GM18909 (cell line): ENCODE results near the gene POLR1H.
A peak's percentile ranks its signal among the peaks of the same experiment; 100 is the strongest.

Experiments used
- ATAC-seq: cut with Tn5 transposase; IDR thresholded peaks from one replicate; pipeline ENCODE4 v1.9.1; 2021; ENCODE audit warnings: mild to moderate bottlenecking; ENCODE audit not compliant: unreplicated experiment, poor library complexity

The POLR1H gene

DNA sequence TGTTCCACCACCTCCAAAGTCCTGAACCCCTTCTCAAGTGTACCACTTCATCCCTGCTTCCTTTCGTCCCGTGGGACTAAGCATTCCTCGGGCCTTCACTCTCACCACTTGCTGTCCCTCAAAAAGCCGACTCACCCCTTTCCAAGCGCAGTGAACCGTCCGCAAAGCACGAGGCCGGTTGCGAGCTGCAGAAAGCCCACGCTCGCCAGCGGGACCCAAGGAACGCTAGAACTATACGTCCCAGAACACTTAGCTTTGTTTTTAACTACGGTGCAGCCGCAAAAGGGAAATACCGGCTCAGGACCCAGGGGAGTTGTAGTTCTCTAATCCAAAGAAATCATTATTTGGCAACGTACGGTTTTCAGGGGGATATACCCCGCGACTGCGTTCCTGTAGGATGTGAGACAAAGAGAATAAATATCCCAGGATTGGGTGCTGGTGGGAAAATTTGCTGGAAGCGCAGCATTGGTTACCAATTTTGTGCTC, 416 bp upstream of the POLR1H start:
- peak; percentile 3 for ATAC-seq

DNA sequence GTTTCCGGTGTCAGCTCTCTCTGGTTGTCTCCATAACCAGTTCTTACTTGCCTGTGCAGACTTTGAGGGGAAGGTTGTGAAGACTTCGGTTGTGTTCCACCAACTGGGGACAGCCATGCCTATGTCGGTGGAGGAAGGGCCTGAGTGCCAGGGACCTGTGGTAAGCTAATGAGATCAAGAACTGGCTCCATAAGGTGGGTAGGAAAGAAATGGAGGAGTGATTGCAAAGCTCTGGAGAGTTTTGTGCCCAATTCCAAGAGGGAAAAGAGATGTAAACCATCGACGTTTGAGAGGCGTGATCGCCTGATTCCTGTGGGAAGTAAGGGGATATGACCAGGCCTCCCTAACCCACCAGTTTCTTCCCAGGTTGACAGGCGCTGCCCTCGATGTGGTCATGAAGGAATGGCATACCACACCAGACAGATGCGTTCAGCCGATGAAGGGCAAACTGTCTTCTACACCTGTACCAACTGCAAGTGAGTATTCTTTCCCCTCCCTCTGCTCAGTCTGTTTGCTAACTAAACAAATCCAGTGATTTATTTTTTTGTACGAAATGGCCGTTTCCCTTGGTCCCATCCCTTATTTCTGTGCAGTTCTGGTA, 893 bp downstream of the POLR1H start:
- no peak for ATAC-seq

DNA sequence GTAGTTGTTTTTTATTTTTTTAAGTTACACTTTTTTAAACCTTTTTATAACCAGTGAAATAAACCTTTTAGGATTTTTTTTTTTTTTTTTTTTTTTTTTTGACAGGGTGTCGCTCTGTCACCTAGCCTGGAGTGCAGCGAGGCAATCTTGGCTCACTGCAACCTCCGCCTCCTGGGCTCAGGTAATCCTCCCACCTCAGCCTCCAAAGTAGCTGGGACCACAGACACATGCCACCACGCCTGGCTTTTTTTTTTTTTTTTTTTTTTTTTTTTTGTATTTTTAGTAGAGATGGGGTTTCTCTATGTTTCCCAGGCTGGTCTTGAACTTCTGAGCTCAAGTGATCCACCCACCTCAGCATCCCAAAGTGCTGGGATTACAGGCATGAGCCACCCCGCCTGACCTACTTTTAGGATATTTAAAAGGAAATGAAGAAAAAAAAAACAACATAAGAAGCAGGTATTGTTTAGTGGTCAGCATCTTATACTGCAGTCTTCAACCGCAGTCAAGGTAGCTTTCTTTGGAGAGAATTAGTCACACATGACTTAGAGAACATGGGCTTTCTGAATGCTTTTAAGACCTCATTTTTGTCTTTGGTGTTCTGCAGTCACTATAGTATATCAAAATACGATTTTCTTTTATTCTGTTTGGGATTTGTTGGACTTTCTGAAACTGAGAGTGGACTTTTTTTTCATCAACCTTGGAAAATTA, 1.6 kb downstream of the POLR1H start:
- no peak for ATAC-seq

DNA sequence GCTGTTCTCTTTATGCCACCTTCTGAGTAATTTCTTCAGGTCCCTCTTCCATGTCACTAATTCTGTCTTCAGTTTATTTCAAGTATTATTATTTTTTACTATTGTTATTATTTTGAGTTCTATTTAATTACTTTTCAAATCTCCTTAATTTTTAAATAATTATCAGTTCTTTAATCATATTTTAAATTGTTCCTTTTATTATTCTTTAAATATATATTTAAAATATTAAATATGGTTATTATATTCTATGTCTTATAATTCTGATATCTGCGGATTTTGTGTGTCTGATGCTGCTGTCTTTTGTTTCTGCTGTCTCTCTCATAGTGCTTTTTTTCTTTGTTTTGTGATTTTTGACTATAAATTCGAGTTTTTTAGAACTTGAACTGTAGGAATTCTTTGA, 2.2 kb downstream of the POLR1H start:
- ATAC-seq: no peak

DNA sequence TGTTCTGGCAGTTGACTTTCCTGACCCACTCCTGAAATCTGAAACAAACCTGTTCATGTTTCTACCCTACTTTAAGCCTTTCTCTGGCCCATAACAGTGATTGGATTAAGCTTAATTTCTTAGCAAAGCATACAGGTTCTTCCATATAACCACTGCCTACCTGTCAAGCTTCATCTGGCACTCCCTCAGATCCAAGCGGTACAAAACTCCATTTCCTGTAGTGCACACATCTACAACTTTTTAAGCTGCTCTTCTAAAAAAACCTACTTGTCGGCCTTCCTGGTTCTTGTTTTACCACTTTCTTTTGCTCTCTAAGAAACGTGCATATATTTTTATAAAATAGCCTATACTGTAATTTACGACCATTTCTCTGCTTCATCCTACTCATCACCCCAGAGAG, 5.0 kb downstream of the POLR1H start:
- ATAC-seq: no peak

DNA sequence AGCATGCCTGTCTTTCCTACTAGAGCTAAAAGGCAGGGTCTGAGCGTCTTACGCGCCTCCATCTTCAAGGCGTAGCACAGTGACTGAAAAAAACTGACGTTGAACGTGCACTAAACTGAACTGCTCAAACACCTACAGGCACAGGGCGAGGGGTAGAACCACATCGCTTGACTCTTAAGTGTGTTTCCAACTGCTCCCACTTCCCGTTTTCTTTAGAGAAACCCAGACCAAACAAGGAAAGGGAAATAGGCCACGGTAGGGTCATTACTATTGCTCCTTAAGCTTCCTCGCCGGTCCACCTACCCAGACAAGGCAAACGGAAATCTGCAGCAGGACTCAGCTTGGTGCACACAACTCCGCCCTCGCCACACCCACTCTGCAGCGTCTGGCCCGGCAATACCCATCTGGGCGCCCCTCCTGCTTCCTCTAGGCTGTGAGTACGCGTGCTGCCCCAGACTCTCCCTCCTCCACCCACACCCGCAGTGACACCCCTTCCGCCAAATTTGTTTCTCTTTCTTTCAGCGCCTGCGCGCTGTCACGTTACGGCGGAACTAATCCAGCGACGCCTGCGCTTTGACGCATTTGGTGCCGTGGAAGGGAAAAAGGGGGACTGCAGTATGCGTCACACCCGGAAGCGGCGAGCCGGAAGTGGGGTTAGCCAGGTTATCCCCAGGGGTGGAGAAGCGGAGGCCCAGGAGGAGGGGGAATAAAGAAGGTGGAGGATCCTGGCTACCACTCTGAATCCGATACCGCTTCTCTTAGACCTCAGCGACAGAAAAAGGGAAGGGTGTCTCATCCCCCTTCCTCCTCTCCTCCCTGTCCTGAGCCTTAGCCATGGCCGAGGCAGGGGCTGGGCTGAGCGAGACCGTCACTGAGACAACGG, 5.8 kb downstream of the POLR1H start, which contains the start of gene PPP1R11:
Gene PPP1R11 (plus strand): TSS at position 622 of the 883 bp plus-strand sequence. CDS start 213 bp downstream, at position 835.
- ATAC-seq: peak; percentile 96

DNA sequence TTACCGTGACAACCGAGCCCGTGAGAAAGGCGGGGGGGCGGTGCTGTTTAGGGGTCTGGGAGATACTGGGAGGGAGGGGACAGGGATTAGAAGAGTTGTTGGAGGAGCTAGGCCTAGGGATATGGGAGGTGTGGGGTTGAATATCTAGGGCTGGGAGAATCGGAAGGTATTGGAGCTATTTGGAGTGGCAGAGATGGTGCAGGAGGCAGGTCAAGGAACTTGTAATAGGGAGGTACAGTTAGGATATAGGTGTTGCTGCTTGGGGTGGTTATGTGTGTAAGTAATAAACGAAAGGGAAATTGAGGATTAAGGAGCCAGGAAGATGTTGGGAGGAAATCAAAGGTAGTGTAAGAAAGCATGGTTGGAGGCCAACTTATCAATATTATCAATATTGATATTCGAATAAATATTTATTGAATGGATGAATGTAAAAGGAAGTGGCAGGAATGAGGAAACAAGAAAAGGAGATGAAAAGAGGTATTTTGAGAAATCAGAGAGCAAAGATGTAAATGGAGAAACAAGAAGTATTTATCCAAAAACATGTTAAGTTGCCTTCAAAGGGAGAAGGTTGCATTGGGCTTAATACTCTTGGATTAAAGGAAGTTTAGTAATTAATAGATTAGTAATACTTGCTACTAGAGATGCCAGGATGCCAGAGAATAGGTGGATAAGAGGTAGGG, 6.5 kb downstream of the POLR1H start:
- no peak for ATAC-seq

DNA sequence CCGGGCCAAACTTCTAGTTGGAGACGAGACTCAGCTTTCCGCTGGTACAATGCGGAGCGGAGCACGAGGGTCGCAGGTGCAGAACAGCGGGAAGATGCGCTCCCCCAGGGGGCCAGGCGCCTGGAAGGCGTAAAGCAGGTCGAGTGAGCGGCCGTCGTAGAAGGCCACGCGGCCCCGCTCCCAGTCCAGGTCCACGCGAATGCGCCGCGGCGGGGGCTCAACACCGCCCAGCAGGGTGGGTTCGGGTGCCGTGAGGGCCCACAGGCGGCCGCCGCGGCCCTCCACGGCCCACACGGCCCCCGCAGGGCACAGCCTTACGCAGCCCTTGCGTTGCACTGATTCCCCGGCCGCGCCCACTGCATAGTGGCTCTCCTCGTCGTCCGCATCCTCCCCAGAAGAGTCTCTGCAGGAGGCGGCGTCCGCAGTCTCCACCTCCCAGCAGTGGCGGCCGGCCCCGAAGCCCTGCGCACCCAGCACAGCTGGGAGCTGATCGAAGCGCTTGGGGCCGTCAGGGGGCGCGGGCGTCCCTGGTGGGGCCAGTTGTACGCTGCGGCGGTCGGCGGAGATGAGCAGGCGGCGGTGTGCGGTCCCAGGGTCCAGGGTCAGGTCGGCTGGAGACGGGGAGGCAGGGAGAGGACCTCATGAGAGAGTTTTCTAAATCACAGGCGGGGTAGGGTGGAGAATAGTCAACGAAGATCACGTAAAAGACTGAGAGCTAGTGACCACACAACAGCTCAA, 10.2 kb downstream of the POLR1H start:
- no peak for ATAC-seq

DNA sequence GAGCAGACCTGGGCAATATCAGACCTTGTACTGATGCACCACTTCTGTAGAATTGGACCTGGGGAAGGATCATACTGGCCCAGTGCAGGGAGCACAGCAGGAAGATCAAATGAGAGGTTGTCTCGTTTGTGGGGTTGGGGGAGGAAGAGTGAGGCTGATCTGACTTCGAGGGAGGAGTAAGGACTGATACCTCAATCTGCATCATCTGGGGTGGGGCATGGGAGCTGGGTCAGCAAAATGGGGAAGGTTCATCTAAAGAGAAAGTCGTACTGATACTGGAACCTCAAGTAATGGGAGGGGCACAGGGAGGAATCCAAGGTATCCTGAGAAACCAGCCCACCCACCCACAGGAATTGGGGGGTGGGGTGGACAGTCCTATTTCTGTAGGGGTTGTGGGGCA, 10.8 kb downstream of the POLR1H start:
- no peak for ATAC-seq

DNA sequence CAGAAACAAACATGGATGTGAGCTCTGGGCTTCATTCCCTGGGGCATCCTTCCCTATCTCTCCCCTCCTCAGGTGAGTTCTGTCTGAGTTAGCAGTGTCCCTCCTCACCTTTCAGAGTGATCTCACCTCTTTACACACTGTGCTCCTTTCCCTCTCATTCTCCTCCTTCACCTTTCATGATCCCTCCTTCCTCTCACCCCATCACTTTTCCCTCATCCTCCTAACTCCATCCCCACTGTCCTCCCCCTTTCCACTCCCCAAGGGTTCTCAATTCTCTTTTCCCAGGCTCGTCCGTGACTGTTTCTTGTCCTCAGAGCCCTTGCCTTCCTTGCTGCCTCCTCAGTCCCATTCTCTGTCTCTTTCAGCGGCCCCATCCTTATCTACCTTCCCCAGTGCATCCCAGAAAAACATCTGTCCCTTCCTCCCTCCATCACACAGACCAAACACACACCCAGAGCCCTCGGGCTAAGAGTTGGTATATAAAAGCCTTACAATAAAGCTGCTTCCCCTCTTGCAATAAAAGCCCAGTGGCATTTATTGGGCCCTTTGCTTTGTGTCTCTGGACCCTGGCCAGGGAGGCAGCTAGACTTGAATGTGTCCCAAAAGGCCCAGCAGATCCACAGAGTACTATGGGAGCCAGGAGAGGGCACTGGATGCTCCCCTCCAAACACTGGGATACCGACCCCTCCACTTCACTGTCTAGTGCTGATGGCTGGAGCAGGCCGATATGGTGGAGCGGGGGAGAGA, 12.6 kb downstream of the POLR1H start:
- ATAC-seq: no peak

DNA sequence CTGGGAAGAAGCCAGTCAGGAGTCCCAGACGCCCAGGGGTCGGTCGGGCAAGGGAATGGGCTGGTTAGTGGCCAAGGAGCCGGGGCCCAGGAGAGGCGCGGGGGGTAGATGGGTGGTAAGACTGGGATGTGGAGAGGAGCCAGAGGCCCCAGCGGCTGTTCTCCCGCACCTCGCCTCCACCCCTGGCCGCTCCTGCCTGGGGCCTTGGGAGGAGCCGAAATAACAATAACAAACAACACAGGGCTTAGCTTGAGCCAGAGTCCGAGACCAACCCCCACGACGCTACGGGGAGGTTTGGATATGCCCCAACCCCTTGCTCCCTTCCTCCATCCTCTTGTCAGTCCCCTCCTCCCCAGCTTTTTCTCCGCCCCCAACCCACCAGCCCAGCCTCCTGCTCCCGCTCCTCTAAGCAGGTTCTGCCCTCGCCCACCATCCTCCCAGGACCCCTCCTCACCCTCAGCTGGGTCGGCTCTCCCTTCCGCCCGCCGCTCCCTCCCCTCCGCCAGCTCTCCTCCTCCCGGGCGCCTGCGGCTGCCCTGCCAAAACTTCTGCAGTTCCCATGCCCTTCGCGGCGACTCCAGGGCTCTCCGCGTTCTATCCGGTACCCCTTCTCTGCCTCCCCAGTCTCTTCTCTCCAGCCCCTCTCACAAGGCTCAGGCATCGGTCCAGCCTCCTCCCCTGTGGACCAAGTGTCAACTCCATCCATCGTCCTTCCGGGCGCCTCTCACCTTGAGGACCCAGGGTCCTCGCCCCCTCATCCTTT, 13.4 kb downstream of the POLR1H start:
- no peak for ATAC-seq

DNA sequence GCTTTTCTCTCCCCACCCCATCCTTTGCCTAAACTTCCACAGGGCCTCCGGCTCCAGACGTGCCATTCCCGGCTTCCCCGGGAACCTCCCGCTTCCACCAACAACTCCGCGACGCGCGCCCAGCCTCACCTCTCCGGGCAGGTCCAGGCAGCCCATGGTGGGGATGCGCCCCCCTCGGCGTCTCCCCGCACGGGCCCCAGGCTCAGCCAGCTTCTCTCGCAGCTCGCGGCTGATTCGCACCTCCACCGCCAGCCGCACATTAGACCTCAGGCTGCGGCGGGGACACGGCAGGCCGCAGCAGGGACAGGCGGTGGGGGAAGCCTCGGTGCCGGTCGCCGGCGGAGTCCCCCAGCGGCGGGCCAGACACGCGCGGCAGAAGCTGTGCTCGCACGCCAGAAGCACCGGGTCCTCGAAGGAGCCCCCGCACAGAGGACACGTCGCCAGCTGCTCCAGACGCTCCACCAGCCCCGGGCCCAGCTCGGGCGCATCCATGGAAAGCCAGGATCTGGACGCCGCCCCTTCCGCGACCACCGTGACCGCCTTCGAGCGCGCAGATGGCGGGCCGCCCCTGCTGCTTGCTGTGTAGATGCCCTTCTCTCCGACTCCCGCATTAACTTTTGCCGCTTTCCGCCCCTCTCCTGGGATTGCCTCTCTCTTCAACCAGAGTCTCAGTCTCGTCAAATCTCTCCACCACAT, 14.2 kb downstream of the POLR1H start, which contains the start of gene RNF39:
Gene RNF39 (minus strand): TSS at position 676 of the 696 bp plus-strand sequence. CDS start 184 bp downstream, at position 492.
- no peak for ATAC-seq

DNA sequence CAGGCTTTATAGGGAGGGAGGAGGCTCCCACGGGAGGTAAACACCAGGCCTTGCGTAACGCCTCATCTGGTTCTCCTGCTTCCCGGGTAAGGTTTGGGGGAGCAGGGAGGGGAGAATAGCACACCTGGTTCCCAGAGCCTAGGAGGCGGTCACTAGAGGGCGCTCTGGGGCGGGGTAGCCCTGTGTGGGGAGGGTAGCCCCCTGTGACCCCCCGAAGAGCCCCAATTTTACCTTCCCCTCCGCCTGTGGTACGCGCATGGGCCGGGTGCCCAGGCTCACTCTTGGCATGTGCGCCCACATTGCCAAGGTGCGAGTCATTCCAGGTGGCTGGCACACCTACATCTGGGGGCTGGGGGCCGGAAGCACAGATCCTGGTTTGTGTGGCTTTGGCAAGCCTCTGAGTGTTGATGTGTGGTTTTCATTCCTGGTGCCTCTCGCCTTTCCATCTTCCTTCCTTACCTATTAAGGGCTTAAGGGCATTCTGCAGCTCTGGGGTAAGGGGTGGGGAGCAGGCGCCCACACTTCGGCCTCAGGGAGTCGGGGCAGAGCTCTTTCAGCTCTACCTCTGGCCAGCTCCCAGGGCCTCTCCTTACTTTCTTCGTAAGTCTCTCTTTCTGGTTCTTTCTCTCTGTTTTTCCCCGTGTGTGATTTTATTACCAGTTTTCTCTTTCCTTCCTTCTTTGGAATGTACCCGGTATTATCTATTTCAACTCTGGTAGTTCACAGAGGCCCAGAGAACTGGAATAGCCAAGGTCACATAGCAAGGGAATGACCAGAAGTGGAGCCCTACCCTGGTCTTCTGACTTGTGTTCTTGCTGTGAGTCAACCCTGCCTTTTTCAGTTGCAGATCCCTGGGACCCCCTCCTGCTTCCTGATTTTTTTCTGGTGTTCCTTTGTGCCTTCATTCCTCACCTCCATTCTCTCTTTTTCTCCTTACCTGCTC, 15.0 kb downstream of the POLR1H start:
- no peak for ATAC-seq

DNA sequence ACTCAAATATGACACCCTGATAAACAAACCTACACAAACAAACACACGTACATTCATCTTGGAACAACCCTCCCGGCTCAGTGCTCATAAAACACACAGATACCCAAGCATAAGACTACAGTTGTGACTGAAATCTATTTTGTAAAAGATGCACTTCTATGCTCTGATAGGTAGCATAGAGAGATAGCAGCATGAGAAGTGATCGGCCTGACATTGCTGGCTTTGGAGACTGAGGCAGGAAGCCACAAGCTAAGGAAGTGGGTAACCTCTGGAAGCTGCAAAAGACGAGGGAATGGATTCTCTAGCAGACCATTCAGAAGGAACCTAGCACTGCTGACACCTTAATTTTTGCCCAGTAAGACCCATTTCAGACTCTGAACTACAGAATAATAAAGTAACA, 16.2 kb downstream of the POLR1H start:
- ATAC-seq: no peak

DNA sequence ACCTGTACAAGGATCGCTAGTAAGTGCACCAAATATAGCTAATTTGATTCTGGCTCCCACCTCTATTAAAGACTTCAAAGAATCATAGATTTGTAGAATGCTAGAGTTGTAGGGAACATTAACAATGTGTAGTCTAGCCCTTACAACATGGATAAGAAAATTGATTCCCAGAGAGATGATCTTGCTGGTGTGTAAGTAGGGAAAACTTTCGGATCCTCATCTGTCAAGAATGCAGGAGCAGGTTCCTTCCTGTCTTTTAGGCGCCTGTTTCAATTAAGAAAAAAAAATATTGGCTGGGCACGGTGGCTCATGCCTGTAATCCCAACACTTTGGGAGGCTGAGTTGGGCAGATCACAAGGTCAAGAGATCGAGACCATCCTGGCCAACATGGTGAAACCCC, 26.8 kb downstream of the POLR1H start:
- no peak for ATAC-seq

DNA sequence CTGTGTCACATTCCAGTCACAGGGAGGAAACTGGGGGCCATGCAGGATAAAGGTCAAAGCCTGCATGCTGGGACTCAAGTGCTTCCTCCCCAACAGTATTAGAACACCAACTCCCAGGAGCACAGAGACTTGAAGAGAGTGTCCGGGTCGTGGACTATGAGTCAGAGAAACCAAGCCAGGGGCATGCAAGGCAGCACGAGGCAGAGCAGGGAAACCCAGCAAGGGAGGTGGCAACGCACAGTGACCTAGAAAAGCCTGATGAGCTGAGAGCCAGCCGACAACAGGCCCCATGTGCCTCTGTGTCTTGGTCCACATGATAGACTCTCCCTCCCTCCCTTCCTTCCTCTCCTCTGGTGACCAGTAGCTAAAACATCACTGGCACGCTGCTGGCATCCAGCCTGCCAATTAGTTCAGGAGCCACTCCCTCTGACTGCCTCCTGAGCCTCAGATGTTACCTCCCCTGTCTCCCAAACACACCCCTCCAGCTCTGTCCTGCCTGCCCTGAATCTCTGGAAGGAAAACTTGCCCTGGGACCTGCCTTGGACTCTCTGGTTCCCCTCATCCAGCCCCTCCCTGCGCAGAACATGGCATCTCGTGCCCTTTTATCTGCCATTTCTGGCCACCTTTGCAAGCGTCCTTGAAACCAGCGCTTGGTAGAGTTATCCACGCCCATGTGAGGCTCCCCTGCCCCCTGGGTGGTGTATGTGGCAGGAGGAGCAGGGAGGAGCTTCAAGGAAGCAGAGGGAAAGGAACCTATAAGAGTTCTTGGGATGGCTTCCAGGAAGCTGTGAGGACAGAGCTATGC, 30.7 kb downstream of the POLR1H start:
- ATAC-seq: no peak
